Inflammatory macrophage (primary cell): ENCODE measurements around the gene GLRX.

Experiments used
- DNase-seq, 2 donors: peaks; one replicate each; pipeline ENCODE4 v3.0.0-alpha.2; 2020 to 2022

The GLRX gene

DNA sequence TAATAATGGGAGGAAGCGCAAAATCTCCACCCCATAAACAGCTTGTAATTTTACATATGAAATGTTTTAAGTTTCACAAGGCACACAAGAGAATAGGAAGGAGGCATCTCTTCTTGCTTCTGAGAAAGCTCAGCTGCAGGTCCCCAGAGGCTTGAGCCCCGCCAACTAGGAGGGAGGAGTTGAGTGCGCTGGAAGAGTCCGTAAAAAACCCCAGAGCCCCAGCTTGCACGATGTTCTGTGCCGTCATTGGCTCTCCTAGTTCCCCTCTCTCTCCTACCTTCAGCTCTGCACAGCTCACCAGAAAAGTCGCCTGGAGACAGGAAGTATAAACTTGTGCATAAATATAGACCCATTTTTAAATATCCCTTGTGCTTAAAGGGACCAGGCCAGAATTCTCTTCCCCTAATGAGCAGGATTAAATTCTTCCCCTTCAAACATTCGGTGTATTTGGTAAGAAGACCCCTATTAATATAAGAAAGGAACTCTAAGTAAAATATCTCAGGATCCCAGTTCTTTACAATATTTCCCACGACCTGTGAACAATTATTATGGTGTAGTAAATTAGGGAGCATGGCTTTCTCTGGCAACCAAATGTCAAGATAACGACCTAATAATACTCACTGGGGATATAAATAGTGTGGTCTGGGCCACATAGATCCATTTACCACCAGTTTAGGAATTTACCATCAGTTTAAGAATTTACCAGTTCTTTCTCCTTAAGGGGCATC lies 13.7 kb downstream of the GLRX start:
- DNase-seq = peak; percentile 88 to 91

DNA sequence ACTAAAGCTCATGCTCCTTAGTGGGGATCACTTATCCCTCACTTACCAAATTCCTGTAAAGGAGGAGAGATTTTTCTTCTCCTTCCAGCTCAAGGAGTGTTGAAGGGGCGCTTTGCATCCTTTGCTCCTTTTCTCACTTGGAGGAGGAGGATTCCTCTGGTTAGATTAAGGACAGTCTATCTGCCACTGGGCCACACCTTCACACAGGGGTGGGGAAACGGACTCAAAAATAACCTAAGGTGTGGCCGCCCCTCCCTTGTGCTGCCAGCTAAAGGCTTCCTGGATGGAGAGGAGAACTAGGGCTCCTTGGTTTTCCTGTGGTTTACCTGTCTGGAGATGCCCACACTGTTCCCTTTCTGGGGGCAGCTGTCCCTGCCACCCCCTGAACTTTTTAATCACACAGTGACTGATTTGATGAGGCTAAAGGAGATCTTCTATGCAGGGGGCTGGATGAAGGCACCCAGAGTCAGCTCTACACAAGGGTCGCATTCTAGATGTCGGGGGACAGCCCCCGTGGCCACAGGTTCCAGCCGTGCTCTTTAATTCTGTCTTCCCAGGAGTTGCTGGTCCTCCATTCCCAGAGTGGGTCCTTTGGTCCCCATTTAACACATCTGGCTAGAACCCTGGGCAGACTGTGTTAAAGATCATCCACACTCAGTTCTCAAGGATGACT lies 14.4 kb downstream of the GLRX start:
- no peak for DNase-seq

DNA sequence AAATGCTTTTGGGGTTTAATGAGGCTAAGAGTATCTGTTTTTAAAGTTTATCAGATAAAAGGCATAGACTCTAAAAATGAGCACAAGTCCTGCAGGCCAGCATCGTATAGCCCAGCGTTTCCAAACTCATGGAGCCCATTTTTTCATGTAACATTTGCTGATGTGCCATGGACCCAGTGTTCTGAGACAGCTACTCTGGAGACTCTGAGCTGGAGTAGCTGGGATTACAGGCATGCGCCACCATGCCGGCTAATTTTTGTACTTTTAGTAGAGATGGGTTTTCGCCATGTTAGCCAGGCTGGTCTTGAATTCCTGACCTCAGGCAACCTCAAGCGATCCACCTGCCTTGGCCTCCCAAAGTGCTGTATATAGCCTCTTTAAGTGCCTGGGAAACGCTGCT lies 15.8 kb downstream of the GLRX start:
- DNase-seq = no peak

DNA sequence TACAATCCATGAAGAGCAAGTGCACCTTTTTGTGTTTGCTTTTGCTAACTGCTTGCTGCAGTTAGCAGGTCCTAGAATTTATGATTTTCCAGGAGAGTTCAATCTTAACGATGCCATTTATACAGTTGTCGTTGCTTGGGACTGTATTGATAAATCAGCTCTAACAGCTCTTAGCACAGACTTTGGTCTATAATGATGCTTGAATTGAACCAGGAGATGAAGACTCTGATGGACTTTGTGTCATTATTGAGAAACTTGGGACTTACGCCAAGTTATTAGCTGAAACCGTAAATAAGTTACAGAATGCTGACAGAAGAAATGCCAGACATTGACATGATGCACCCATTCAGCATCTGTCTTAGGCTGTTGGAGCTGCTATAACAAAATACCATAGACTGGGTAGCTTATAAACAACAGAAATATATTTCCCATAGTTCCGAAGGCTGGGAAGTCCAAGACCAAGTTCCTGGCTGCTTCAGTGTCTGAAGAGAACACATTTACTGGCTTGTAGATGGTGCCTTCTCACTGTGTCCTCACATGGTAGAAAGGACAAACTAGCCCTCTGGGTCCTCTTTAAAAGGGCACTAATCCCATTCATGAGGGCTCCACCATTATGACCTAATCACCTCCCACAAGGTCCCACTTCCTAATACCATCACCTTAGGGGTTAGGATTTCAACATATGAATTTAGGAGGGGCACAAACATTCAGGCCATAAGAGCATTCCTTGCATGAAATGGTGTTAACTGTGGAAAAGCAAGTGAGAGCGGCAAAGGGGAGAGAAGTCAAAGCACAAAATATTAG lies 17.6 kb downstream of the GLRX start:
- DNase-seq = no peak

DNA sequence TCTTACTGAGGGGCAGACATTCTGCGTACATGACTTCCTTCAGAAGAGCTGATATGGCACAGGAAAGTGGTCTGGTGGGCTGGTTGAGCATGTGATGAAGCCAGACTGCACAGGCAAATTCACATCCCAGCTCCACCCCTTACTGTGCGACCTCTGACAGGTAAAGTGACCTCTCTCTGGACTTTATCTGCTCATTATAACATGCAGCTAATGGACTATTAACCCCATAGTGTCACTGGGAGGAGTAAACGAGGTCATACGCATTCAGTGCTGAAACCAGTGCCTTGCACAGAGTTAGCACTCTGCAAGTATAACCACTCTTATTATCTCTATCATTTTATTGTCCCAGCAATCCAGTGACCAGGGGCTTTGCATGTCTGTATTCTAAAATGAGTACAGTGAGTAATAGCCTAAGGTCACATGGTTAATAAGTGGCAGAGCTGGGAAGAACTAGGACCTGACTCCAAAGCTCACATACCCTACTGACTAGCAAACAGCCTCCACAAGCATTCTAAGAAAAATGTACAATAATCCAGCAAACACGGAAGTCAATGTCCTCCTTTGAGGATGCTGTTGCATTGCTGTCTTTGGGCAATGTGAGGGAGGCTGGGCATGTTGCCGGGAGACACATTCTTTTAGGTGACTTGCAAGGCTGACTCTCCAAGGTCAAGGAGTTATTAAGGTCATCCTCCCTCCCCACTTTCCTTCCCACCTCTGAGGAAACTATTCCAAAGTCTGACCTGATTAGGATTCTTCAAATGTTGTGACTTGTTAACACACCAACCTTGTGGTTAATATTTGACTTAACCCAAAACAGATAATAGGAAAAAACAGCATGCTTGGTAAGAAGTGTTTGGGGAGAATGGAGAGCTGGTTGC lies 19.0 kb downstream of the GLRX start:
- DNase-seq = no peak

DNA sequence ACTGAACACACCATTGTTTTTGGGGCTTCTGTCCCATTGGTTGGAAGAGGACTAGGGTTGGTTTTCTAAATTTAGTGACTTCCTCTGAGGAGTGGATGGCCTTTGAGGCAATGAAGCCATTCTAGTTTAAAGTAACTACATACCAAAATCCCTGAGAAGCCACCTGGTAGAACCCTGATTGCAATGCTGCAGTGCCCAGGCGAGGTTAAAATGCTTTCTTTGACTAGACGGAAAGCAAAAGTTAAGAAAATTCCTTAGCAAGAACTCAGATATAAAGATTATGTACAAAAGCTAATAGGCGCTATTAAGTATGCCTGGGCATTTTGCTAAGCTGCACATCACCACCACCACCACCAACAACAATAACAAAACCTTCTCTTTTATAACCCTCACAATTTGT lies 20.6 kb downstream of the GLRX start:
- DNase-seq = no peak

DNA sequence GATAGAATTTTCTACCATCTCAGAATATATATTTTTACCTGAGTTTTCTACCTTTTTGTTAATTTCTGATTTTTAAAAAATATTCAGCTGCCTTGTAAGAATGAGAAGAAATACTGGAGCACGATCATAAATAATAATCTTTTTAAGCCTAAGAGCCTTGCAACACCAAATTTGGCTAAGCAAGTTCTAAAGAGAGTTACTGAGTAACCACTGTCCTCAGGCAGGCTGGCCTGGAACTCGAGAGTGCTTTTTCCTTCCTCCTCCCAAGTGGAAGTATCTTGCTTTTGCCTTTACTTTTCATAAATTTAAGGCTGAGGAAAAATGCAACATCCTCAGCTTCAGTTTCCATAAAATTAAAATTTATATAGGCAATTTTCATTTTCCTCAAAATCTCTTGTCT lies 21.0 kb downstream of the GLRX start:
- no peak for DNase-seq

- DNase-seq = no peak
Observed at GRCh38 chr5:95800553-95800952, 22.0 kb downstream of the GLRX start.

GRCh38 chr5:95799191-95799835 lies 23.2 kb downstream of the GLRX start:
- no peak for DNase-seq

DNA sequence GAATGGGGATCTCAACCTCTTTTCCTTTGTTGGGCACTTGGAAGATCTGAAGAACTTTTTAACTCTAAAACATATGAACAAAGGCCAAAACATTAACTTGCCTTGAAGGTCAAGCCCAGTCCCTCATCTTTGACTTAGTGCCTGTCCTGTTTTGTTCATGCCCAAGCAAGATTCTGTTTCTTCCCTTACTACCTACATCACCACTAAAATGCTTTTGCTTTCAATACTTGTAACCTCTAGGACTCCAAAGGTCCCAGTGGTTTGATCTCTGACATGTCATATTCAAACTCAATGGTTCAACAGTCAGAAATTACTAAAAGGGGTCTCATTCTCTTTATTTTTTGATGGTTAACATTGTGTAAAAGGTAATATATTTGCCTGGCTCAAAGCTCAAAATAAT lies 24.0 kb downstream of the GLRX start:
- no peak for DNase-seq

DNA sequence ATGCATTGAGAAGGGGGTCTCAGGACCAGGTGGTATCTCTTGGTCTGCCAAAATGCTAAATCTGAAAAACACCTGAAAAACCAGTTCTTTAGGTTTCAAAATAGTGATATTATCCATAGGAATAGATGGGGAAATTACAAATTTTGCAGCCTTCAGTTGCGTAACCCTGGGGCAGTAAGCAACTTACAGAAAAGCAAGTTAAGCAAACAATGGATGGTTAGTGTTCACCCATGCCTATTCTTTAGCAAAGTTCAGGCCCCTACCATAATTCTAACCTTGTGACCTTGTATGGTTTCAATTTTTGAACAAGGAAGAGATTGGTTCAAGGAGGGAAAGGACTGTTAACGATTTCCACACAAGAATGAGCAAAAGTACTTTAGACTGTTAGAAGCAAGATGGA lies 24.5 kb downstream of the GLRX start:
- peak in 1 of 2 donors; percentile 26 for DNase-seq

DNA sequence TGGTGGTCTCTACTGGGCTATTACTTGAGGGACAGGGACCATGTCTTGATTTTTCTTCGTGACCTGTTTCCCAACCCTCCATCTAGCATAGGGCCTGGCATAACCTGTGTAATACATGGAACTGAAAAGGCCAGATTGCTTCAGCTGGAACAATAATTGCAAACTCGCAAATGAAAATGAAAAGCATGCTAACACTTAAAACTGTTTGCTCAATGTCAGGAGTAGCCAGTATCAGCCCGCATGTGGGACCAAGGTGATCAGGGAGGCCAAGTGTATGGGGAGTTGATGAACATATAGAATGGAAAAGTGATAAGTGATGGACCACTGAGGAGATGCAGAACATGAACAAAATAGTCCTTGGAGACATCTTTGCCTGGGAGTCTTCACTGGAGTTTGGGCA lies 25.2 kb downstream of the GLRX start:
- no peak for DNase-seq

- no peak for DNase-seq
Observed at GRCh38 chr5:95794070-95794516, 28.4 kb downstream of the GLRX start.

DNA sequence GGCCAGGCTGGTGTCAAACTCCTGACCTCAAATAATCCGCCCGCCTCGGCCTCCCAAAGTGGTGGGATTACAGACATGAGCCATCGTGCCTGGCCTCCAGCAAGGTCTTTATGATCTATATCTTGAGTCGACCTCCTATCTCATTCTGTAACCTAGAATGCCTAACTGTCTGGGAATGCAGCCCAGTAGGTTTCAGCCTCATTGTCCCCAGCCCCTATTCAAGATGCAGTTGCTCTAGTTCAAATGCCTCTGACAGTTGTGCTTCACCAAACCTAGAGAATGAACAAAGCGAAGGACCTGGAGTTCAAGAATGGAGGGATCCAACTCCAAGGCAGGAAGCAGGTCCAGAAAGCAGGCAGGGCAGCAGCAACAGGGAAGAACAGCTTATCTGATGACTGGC lies 30.8 kb downstream of the GLRX start:
- no peak for DNase-seq

DNA sequence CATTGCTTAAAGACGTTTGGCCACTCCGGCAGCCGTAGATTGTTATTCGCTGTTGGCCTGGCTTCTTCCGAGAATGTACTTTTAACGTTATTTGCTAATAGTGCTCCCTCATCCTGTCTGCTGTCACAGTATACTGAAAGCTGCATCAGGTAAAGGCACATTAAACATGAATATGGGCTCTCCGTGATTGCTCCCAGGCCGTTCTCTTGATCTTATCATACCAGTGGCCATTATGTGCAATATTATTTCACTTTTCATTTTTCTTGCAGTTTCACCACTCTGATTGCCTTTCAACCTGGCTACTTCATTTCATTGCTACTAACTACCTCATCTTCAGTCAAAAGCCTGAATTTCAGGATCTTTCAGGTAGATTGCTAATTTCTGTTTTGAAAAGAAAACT lies 34.0 kb downstream of the GLRX start:
- DNase-seq = no peak

GRCh38 chr5:95786821-95787418 lies 35.6 kb downstream of the GLRX start:
- peak in 1 of 2 donors; percentile 3 for DNase-seq

- DNase-seq = no peak
Observed at GRCh38 chr5:95784514-95785302, 37.8 kb downstream of the GLRX start.

GRCh38 chr5:95783661-95784060 lies 38.9 kb downstream of the GLRX start:
- DNase-seq = no peak

- no peak for DNase-seq
Observed at GRCh38 chr5:95782181-95782580, 40.3 kb downstream of the GLRX start.

- DNase-seq = peak; percentile 80 to 84
Observed at GRCh38 chr5:95781101-95781583, 41.4 kb downstream of the GLRX start.

DNA sequence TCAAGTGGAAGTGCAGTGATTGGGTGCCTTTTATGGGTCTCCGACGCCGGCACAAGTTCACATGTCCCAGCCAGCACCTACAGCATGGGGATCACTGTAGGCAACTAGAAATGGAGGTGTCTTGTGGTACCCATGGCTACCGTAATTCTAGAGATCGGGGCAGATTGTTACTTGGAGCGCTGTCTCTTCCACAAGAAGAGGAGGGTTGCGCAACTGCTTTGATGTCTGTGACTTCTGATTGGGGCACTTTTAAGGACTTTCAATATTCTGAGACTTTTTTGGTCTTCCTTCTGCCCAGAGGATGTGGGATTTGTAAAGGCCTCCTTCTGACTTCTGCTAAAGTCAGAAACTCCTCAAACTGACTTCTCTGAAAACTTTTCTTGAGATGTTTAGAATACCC lies 41.9 kb downstream of the GLRX start:
- peak; percentile 37 to 39 for DNase-seq
